Posterior vena cava (tissue), 2 donors: ENCODE data around the gene NUDT5. TPM values are rescaled to one million over a fixed set of nuclear protein-coding genes. Genes with fewer than 3 reads are reported as not detected.
"Not testable (repeated sequence)": the region's sequence is repeated elsewhere in the genome, so short reads cannot be mapped to it uniquely, and the experiment has no call there.

Source experiments
- DNase-seq: peaks from one replicate; pipeline ENCODE4 v3.0.0-alpha.2; 2020; ENCODE audit warnings: low spot score
- intact Hi-C, 2 donors: fragments of 100-400 bp; cut with DNase I; formaldehyde crosslinking; loops; one replicate each; pipeline versions ENCODE4 v1.14.1 to v1.14.2; 2022 to 2023
- long read RNA-seq, 2 donors: library from polyadenylated mRNA; unstranded; transcript quantifications; one replicate each; pipeline ENCODE4 v2.0.0, GENCODE V29; 2020 to 2021
- total RNA-seq, 2 donors: library from RNA; stranded (reverse); fragmentation: NEBNext Ultra II Directional; extraction: Animal tissue kit (Norgen Biotek cat#: 25700); gene quantifications; one replicate each; pipeline ENCODE4 v1.2.1, GENCODE V29; 2021
- donor health status: DM: yes; HTN: yes; CAD: no.
- donor health status: DM: yes; HTN: yes; CAD: no.

Gene NUDT5
- total RNA-seq = 10 to 100 TPM; 22.4 to 25.2 TPM
- long read RNA-seq, donor 1, partial matches to known transcripts = 1 of 4 reads
- long read RNA-seq, donor 1, other reads (novel, unspliced or antisense) = 3 of 4 reads
- long read RNA-seq, donor 2, partial matches to known transcripts = 7 of 13 reads
- long read RNA-seq, donor 2, other reads (novel, unspliced or antisense) = 6 of 13 reads

GRCh38 chr10:12195603-12196506 is at the start of gene NUDT5, which contains the start of gene CDC123:
Gene NUDT5, minus strand, starts transcription at chr10:12195891. Its CDS starts 9,600 bp downstream, at chr10:12186291.
Gene CDC123, plus strand, starts transcription at chr10:12196188. Its CDS starts 58 bp downstream, at chr10:12196246.
- intact Hi-C loops = no loop called here
- DNase-seq = peak; percentile 96

GRCh38 chr10:12243864-12244620 is 48.4 kb upstream of the NUDT5 start:
- intact Hi-C loops = no loop called here

GRCh38 chr10:12241810-12242529 is 46.3 kb upstream of the NUDT5 start:
- DNase-seq = no peak
- intact Hi-C loops = loop anchor here in 1 of 2 donors (1.0 kb wide), 1 partner anchor 11 kb away; no protein-coding TSS in a partner anchor

More at GRCh38 chr10:12243864-12244620, 48.4 kb upstream of the NUDT5 start:
- no peak for DNase-seq

GRCh38 chr10:12238821-12239220 is 43.1 kb upstream of the NUDT5 start:
- intact Hi-C loops = no loop called here
- DNase-seq = no peak

GRCh38 chr10:12237265-12238220 is 41.9 kb upstream of the NUDT5 start:
- no peak for DNase-seq
- intact Hi-C loops = no loop called here

GRCh38 chr10:12235796-12236195 is 40.1 kb upstream of the NUDT5 start:
- DNase-seq = no peak
- intact Hi-C loops = no loop called here

GRCh38 chr10:12235116-12235694 is 39.5 kb upstream of the NUDT5 start:
- no peak for DNase-seq
- intact Hi-C loops = no loop called here

GRCh38 chr10:12234687-12235086 is 39.0 kb upstream of the NUDT5 start:
- DNase-seq, intact Hi-C loops: not testable (repeated sequence)

GRCh38 chr10:12228851-12229250 is 33.2 kb upstream of the NUDT5 start:
- DNase-seq = no peak
- intact Hi-C loops = no loop called here

GRCh38 chr10:12226438-12226837 is 30.7 kb upstream of the NUDT5 start:
- intact Hi-C loops, DNase-seq: not testable (repeated sequence)

GRCh38 chr10:12225444-12225843 is 29.8 kb upstream of the NUDT5 start:
- DNase-seq = no peak
- intact Hi-C loops = no loop called here

GRCh38 chr10:12221323-12222298 is 25.9 kb upstream of the NUDT5 start:
- intact Hi-C loops = no loop called here
- no peak for DNase-seq

GRCh38 chr10:12218991-12219390 is 23.3 kb upstream of the NUDT5 start:
- no peak for DNase-seq

GRCh38 chr10:12214763-12215218 is 19.1 kb upstream of the NUDT5 start:
- intact Hi-C loops = no loop called here
- DNase-seq = no peak

More at GRCh38 chr10:12218991-12219390, 23.3 kb upstream of the NUDT5 start:
- intact Hi-C loops = no loop called here

GRCh38 chr10:12214093-12214492 is 18.4 kb upstream of the NUDT5 start:
- no peak for DNase-seq
- intact Hi-C loops = no loop called here

- intact Hi-C loops = no loop called here
- no peak for DNase-seq
Observed at GRCh38 chr10:12213621-12214020, 17.9 kb upstream of the NUDT5 start.
